ENCODE measurements around the gene RNF186.
"Not testable (repeated sequence)": the region's sequence is repeated elsewhere in the genome, so short reads cannot be mapped to it uniquely, and the experiment has no call there.

Gene RNF186

DNA sequence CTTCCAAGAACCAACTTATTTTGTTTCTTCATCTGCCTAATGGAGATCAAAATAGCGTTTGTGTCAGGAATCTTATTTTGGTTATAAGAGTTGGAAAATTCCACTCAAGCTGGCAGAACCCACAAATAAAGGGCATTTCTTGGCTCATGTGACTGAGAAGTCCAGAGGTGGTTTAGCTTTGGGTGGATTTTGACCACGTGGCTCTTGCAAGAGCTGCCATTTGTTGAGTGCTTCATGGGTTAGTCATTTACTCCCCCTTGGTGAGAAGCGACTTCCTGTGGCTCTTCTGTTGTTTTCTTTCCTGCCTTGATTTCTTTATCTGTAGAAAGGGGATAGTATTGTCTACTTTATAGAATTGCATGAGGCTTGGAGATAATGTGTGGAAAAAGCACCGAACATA, 9.5 kb upstream of the RNF186 start:
- DNase-seq (ENCODE audit: low read depth in 2 of 2): no peak

- DNase-seq (ENCODE audit: low read depth in 2 of 2): no peak
Observed at GRCh38 chr1:19824036-19824435, 9.0 kb upstream of the RNF186 start.

GRCh38 chr1:19819701-19820100, 4.6 kb upstream of the RNF186 start:
- no peak for DNase-seq (ENCODE audit: low read depth in 2 of 2)

DNA sequence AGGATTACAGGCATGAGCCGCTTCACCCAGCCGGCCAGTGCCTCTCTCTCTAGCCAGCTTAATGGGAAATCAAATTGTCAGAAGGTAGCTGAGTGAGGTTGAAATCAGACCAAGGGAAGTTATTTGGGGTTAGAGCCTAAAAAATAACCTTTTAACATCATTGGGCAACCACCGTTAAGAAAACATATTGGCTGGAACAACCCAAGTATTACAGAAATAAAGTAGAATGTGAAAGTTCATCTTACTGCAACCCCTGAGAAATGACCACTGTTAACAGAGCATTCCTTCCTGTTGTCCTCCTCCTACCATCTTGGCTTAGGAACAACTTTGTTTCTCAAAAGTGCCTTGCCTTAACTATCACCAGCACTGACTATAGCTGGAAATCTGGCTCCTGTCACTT, 3.2 kb upstream of the RNF186 start:
- no peak for DNase-seq (ENCODE audit: low read depth in 2 of 2)

GRCh38 chr1:19817160-19817559, 2.1 kb upstream of the RNF186 start:
- no peak for DNase-seq (ENCODE audit: low read depth in 2 of 2)

- DNase-seq (ENCODE audit: low read depth in 2 of 2): not testable (repeated sequence)
Observed at GRCh38 chr1:19816737-19817086, 1.6 kb upstream of the RNF186 start.

- no peak for DNase-seq (ENCODE audit: low read depth in 2 of 2)
Observed at GRCh38 chr1:19815801-19816736, 986 bp upstream of the RNF186 start.

GRCh38 chr1:19814244-19814661, 830 bp downstream of the RNF186 start:
- DNase-seq (ENCODE audit: low read depth in 2 of 2): no peak

DNA sequence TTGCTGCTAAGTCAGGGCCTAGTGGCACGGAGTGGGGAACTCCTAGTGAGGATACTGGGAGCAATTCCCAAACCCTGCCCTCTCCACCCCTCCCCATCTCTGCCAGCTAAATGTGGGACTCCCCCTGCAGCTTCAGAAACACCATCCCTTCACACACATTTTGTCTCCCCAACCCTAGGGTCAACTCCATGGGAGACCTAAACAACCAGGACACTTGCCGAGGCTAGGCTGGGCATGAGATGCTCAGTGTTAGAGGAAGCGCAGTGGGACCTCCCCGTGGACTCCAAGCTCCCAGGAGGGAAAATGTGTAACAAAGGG, 1.5 kb downstream of the RNF186 start:
- no peak for DNase-seq (ENCODE audit: low read depth in 2 of 2)

DNA sequence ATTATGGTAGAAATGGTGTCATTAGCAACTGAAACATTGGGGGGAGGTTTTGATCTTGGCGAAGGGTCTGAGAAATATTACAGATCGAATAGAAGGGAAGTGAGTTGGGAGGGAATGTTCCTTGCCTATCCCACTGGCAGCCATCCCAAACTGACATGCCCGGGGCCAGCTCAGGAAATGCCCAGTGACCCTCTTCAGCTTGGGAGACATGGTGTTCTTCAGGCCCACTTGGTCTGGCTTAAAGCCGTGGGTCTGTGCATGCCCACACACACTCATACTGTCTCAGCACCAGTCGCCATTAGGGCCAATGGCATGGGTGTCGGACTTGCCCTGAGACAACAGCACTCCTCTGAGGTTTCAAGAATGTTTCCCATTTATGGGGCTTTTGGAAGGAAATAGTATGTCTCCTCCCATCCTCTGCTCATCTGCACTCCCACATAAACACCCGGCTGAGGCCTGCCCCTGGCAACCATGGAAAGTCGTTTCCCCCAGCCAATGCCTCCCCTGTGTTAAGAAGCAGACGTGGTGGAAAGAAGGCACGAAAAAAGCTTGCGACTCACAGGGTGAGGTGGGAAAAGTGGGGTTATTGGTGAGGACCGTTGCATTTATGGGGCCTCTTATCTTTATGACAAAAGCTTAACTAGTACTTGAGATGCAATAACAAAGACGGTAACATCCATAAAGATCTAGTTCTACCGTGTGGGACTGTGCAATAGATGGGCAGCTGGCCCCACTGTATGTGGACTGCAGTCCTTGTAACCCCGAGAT, 2.0 kb downstream of the RNF186 start:
- DNase-seq (ENCODE audit: low read depth in 2 of 2): no peak

GRCh38 chr1:19811206-19811851, 3.8 kb downstream of the RNF186 start:
- DNase-seq (ENCODE audit: low read depth in 2 of 2): peak; percentile 14 to 47

DNA sequence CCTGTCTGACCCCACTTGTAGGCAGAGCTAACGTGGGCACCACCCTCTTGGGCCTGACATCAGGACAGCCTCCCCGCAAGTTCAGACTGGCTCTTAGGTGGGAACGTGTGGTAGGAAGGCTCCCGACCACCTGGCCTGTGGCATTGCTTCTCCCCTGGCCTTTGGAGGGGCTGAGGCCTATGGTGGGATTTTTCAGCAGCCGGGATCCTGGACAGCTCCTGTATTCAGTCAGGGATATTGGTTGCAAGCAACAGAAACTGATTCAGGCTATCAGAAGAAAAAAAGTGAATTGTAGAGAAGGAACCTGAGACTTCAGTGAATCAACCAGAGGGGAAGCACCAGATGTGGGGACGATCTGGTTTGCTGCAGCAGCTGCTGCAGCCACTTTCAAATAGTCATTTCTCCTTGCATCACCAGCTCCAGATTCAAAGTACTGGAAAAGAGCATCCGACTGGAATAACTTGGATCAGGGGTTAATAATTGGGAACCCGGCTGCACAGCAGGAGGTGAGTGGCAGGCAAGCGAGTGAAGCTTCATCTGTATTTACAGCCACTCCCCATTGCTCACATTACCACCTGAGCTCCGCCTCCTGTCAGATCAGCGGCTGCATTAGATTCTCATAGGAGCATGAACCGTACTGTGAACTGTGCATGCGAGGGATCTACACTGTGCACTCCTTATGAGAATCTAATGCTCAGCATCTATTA, 5.9 kb downstream of the RNF186 start:
- no peak for DNase-seq (ENCODE audit: low read depth in 2 of 2)

- DNase-seq (ENCODE audit: low read depth in 2 of 2): no peak
Observed at GRCh38 chr1:19808351-19808750, 6.7 kb downstream of the RNF186 start.

DNA sequence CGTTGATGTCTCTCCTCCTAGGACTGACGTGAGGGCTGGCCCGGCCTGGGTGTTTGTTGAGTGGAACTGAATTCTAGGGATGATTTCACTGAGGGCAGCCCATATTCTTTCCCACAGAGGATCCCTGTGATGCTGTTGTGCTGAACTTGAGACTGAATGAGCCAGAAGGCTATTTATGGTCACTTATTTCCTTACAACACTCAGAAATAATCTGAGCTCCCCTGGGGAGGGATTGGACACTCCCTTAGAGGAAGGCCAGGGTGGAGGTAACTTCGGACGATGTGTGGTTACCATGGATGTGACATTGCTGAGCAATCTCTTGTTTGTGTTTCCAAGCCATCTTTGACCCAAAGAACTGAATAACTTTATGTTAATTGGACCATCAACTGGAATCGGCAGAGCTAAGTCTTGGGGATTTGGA, 10.2 kb downstream of the RNF186 start:
- DNase-seq (ENCODE audit: low read depth in 2 of 2): no peak

GRCh38 chr1:19802269-19802668, 12.8 kb downstream of the RNF186 start:
- DNase-seq (ENCODE audit: low read depth in 2 of 2): no peak

GRCh38 chr1:19800076-19800804, 14.8 kb downstream of the RNF186 start:
- DNase-seq (ENCODE audit: low read depth in 2 of 2): peak; percentile 19 to 35

DNA sequence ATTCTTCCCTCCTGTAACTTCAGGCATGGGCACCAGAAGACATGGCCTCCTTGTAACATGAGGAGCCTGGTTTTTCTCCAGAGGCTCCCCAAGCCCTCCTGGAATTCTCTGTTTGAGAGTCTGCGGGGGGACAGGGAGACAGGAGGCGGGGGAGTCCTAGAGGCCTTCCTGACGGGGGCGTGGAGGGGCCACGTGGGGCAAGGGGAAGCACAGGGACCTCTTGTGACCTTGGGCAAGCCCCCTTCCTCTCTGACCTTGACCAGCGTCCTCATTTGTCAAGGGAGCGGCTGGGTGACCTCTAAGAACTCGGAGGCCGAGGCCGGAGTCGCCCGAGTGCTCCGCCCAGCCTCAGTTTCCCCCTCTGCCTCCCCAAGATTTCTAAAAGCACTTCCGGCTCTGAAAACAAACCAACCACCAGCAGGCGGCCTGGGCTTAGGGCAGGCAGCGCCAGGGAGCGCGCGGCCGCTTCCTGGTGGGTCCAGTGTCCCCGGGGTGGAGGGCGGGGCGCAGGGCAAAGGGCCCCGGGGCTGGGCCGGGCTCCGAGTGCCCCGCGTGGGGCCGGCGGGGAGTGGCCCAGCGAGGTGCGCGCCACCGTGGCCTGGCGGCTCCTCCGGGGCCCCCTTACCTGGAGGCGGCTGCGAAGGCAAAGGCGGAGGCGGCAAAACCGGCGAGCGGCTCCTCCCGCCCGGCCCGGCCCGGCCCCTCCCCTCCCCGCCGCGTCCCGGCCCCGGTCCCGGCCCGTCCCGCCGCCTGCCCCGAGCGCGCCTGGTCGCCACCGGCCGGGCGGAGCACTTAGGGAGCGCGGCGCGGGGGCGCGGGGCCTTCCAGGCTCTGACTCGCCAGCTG, 15.6 kb downstream of the RNF186 start, which contains the start of gene TMCO4:
TSS of gene TMCO4 (minus strand) at position 687 of the 846 bp plus-strand sequence. CDS start 19,158 bp downstream, outside the sequence.
- DNase-seq (ENCODE audit: low read depth in 2 of 2): peak; percentile 31 to 48

GRCh38 chr1:19798486-19799229, 16.4 kb downstream of the RNF186 start:
- DNase-seq (ENCODE audit: low read depth in 2 of 2): no peak

GRCh38 chr1:19797827-19798226, 17.3 kb downstream of the RNF186 start:
- DNase-seq (ENCODE audit: low read depth in 2 of 2): no peak

Data from stimulated activated CD4-positive, alpha-beta T cell treated with anti-CD3 and anti-CD28 coated beads, Interleukin-12 subunit alpha, Interleukin-12 subunit beta, amount 100 ng/mL, for 24 hours (primary cell).